HEK293T (cell line): ENCODE results near the gene SH3TC1.

Experiments used
- ARNT ChIP-seq: fragments of 450-650 bp; IDR thresholded peaks from 2 replicates; pipeline ENCODE4 v1.6.1; 2017; ENCODE audit warnings: mild to moderate bottlenecking
- ELF4 ChIP-seq: fragments of 450-650 bp; IDR thresholded peaks from 2 replicates; pipeline ENCODE4 v1.6.1; 2017; ENCODE audit warnings: antibody characterized with exemption
- FOXK2 ChIP-seq: fragments of 450-650 bp; IDR thresholded peaks from 2 replicates; pipeline ENCODE4 v1.6.1; 2016; ENCODE audit warnings: mild to moderate bottlenecking
- FOXM1 ChIP-seq: fragments of 450-650 bp; IDR thresholded peaks from 2 replicates; pipeline ENCODE4 v1.6.1; 2017; ENCODE audit warnings: mild to moderate bottlenecking, borderline replicate concordance
- TF ChIP-seq, protein P1 (sequence below): fragments of 450-650 bp; IDR thresholded peaks from 2 replicates; pipeline ENCODE4 v1.6.1; 2016

DNA sequence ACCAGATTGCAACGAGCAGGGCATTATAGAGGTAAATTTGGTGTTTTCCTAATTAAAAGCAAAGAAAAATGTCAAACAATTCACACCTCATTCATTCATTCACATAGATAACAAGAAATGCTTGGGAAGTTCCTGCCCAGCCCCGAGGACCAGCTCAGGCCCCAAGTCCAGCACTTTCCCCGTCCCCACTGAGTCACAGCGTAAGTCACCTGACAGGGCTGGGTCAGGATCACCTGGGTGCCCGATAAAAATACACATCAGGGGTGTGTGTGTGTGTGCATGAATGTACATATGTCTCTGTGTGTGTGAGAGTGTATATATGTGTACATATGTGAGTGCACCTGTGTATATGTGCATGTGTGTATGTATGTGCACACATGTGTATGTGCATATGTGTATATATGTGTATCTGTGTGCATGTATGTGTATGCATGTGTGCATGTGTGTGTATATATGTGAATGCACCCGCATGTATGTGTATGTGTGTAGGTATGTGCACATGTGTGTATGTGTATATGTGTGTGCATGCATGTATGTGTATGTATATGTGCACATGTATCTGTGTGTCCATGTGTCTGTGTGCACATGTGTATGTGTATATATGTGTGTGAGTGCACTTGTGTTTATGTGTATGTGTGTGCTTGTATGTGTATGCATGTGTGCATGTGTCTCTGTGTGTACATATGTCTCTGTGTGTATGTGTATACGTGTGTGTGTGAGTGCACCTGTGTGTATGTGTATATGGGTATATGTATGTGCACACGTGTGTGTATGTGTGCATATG, 18.6 kb upstream of the SH3TC1 start:
- TF ChIP-seq ARNT (no peak), ELF4 (no peak), FOXK2 (no peak), FOXM1 (no peak)
- TF ChIP-seq, protein P1, sequence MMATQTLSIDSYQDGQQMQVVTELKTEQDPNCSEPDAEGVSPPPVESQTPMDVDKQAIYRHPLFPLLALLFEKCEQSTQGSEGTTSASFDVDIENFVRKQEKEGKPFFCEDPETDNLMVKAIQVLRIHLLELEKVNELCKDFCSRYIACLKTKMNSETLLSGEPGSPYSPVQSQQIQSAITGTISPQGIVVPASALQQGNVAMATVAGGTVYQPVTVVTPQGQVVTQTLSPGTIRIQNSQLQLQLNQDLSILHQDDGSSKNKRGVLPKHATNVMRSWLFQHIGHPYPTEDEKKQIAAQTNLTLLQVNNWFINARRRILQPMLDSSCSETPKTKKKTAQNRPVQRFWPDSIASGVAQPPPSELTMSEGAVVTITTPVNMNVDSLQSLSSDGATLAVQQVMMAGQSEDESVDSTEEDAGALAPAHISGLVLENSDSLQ = no peak
